ENCODE data around the gene SARS2. TPM values are rescaled to one million over a fixed set of nuclear protein-coding genes. Genes with fewer than 3 reads are reported as not detected.
A peak's percentile ranks its signal among the peaks of the same experiment; 100 is the strongest.

SARS2 gene
- total RNA-seq, 1 donor from 2014 or later, result 36.7 TPM

DNA sequence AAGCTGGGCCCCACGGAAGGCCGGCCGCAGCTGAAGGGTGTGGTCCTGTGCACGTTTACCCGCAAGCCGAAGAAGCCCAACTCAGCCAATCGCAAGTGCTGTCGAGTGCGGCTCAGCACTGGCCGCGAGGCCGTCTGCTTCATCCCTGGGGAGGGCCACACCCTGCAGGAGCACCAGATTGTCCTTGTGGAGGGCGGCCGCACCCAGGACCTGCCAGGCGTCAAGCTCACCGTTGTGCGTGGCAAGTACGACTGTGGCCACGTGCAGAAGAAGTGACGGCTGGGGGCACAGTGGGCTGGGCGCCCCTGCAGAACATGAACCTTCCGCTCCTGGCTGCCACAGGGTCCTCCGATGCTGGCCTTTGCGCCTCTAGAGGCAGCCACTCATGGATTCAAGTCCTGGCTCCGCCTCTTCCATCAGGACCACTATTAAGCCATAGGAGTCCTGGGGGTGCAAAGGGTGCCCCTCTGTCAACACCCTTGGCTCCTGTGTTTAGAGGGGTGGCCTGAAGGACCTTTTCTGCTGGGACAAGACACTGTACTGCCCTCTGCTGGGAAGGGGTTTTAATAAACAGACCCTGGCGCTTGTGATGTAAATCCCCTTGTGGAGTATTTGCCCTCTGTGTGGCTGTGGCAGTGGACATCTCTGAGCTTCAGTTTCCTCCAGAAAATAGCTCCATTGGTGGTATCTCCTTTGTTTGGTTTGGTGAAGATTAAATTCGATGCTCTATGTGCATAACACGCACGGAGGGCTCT, 2.0 kb upstream of the SARS2 start:
- Mint-ChIP-seq H3K4me1 (ENCODE audit: unreplicated experiment) (peaks cover 15% of the 10 kb centered on the region), H3K27ac (ENCODE audit: unreplicated experiment) (peak overlapping the region; percentile 77), H3K4me3 (ENCODE audit: unreplicated experiment) (peak overlapping the region; percentile 77), H3K9me3 (ENCODE audit: unreplicated experiment) (no peaks in the 10 kb centered on the region), H3K27me3 (ENCODE audit: unreplicated experiment) (peaks cover 10% of the 10 kb centered on the region), H3K36me3 (ENCODE audit: low read depth, unreplicated experiment) (peaks cover 30% of the 10 kb centered on the region)
- no peak for DNase-seq (ENCODE audit: low spot score)
- TF ChIP-seq, protein P1, sequence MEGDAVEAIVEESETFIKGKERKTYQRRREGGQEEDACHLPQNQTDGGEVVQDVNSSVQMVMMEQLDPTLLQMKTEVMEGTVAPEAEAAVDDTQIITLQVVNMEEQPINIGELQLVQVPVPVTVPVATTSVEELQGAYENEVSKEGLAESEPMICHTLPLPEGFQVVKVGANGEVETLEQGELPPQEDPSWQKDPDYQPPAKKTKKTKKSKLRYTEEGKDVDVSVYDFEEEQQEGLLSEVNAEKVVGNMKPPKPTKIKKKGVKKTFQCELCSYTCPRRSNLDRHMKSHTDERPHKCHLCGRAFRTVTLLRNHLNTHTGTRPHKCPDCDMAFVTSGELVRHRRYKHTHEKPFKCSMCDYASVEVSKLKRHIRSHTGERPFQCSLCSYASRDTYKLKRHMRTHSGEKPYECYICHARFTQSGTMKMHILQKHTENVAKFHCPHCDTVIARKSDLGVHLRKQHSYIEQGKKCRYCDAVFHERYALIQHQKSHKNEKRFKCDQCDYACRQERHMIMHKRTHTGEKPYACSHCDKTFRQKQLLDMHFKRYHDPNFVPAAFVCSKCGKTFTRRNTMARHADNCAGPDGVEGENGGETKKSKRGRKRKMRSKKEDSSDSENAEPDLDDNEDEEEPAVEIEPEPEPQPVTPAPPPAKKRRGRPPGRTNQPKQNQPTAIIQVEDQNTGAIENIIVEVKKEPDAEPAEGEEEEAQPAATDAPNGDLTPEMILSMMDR (IDR thresholded peaks at IDR 0.05; ENCODE audit: unreplicated experiment), result no peak

DNA sequence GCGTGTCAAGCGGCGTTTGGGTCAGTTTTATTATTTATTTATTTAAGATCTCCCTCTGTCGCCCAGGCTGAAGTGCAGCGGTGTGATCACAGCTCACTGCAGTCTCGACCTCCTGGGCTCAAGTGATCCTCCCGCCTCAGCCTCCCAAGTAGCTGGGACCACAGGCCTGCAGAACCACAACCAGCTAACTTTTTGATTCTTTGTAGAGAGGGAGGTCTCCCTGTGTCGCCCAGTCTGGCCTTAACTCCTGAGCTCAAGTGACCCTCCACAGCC, 894 bp upstream of the SARS2 start:
- TF ChIP-seq, protein P1 (IDR thresholded peaks at IDR 0.05; ENCODE audit: unreplicated experiment), result no peak
- H3K27ac Mint-ChIP-seq (ENCODE audit: unreplicated experiment), result peak overlapping the region; percentile 93
- peak overlapping the region; percentile 97 for H3K4me3 Mint-ChIP-seq (ENCODE audit: unreplicated experiment)
- H3K27me3 Mint-ChIP-seq (ENCODE audit: unreplicated experiment), result peaks cover 11% of the 10 kb centered on the region
- no peak for DNase-seq (ENCODE audit: low spot score)
- no peaks in the 10 kb centered on the region for H3K9me3 Mint-ChIP-seq (ENCODE audit: unreplicated experiment)
- H3K4me1 Mint-ChIP-seq (ENCODE audit: unreplicated experiment), result peaks cover 15% of the 10 kb centered on the region
- H3K36me3 Mint-ChIP-seq (ENCODE audit: low read depth, unreplicated experiment), result peaks cover 30% of the 10 kb centered on the region

DNA sequence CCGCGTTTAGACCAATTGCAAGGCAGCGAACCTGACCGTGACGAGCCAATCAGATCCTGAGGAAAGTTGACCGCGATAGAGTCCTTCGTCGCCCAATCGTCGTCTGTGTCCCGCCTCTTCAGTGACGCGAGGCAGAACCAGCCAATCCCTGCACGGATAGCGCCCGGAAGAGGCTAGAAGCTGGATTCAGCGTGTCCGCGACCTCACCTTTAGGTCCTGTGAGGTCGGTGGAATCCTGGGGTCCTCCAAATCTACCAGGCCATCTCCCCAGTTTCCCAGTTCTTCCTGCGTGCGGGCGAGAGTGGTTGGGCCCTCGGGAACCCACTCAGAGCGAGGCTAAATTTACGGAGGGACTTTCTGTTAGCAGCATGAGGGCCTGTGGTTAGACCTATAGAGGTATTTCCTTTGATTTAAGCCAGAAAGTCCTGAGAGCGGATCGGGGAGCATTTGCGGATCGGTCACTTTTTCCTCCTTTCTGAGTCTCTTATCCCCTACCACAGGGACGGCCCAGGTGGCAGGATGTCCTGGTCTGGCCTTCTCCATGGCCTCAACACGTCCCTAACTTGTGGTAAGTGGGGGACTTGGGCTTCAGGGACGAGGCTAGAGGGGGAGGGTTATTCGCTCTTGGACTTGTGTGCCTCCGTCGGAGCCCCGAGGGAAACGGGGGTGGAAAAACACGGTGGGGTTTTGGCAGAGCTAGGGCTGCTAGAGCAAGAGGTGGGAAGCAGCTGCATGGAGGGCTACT, 385 bp upstream of the SARS2 start, which contains the start of gene MRPS12:
Gene MRPS12 (plus strand): TSS at position 169 of the 745 bp plus-strand sequence. CDS start 351 bp downstream, at position 520.
- Mint-ChIP-seq H3K4me1 (ENCODE audit: unreplicated experiment) (peaks cover 15% of the 10 kb centered on the region), H3K4me3 (ENCODE audit: unreplicated experiment) (peak within 1 kb of the TSS; percentile 97), H3K9me3 (ENCODE audit: unreplicated experiment) (no peaks in the 10 kb centered on the region), H3K27me3 (ENCODE audit: unreplicated experiment) (peaks cover 11% of the 10 kb centered on the region), H3K27ac (ENCODE audit: unreplicated experiment) (peak within 1 kb of the TSS; percentile 93), H3K36me3 (ENCODE audit: low read depth, unreplicated experiment) (peaks cover 29% of the 10 kb centered on the region)
- peak; percentile 95 for DNase-seq (ENCODE audit: low spot score)
- TF ChIP-seq, protein P1 (IDR thresholded peaks at IDR 0.05; ENCODE audit: unreplicated experiment), result no peak

DNA sequence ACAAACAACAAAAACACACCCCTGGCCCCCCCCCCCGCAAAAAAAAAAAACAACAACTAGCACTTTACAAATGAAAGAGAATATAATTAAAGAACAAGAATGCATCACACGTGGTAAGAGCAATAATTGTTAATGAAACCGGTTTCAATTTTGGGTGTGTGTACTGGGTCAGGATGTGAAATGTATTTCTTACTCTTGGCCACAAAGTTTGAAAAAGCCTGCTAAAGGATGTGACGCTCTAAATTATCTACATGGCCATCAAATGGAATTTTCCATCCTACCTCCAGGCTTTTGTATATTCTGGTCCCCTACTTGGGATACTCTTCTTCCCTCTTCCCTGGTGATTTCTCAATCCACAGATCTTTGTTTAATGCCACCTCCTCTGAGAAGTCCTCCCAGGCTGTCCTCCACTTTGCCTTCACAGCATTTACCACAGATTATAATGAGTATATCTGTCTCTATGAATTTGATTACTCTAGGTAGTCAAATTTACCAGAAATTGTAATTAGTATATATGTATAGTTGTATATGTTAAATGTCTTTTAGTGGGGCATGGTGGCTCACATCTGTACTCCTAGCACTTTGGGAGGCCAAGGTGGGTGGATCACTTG, 2.1 kb downstream of the SARS2 start:
- Mint-ChIP-seq H3K4me1 (ENCODE audit: unreplicated experiment) (peaks cover 15% of the 10 kb centered on the region), H3K4me3 (ENCODE audit: unreplicated experiment) (no peak overlapping the region), H3K9me3 (ENCODE audit: unreplicated experiment) (no peaks in the 10 kb centered on the region), H3K27ac (ENCODE audit: unreplicated experiment) (no peak overlapping the region), H3K27me3 (ENCODE audit: unreplicated experiment) (peaks cover 11% of the 10 kb centered on the region), H3K36me3 (ENCODE audit: low read depth, unreplicated experiment) (peaks cover 18% of the 10 kb centered on the region)
- TF ChIP-seq, protein P1 (IDR thresholded peaks at IDR 0.05; ENCODE audit: unreplicated experiment), result no peak
- DNase-seq (ENCODE audit: low spot score), result no peak

Data from endothelial cell (in vitro differentiated cells).